Activated CD8-positive, alpha-beta memory T cell treated with anti-CD3 and anti-CD28 coated beads for 24 hours (primary cell): ENCODE results near the gene TRIM14.
A peak's percentile ranks its signal among the peaks of the same experiment; 100 is the strongest.
"Not testable (repeated sequence)": the region's sequence is repeated elsewhere in the genome, so short reads cannot be mapped to it uniquely, and the experiment has no call there.

ENCODE experiments used
- DNase-seq: peaks from one replicate; pipeline ENCODE4 v3.0.0-alpha.2; 2020

The TRIM14 gene

GRCh38 chr9:98080326-98080725 lies 38.7 kb downstream of the TRIM14 start:
- no peak for DNase-seq

GRCh38 chr9:98078895-98079294 lies 40.1 kb downstream of the TRIM14 start:
- DNase-seq = no peak

- DNase-seq = not testable (repeated sequence)
Measured at GRCh38 chr9:98076514-98076890, 42.5 kb downstream of the TRIM14 start.

GRCh38 chr9:98075332-98075805 lies 43.7 kb downstream of the TRIM14 start:
- no peak for DNase-seq

- DNase-seq = peak; percentile 88
Measured at GRCh38 chr9:98074115-98074990, 44.7 kb downstream of the TRIM14 start.

GRCh38 chr9:98071737-98072136 lies 47.3 kb downstream of the TRIM14 start:
- no peak for DNase-seq

- no peak for DNase-seq
Measured at GRCh38 chr9:98070704-98071103, 48.3 kb downstream of the TRIM14 start.

- DNase-seq = no peak
Measured at GRCh38 chr9:98069551-98069950, 49.5 kb downstream of the TRIM14 start.

GRCh38 chr9:98067184-98067583 lies 51.8 kb downstream of the TRIM14 start:
- no peak for DNase-seq

- no peak for DNase-seq
Measured at GRCh38 chr9:98066235-98066634, 52.8 kb downstream of the TRIM14 start.

- no peak for DNase-seq
Measured at GRCh38 chr9:98064623-98065392, 54.2 kb downstream of the TRIM14 start.

- DNase-seq = no peak
Measured at GRCh38 chr9:98062161-98062560, 56.9 kb downstream of the TRIM14 start.

GRCh38 chr9:98057138-98057799 lies 61.8 kb downstream of the TRIM14 start:
- no peak for DNase-seq

GRCh38 chr9:98056269-98057137 lies 62.5 kb downstream of the TRIM14 start, which contains the start of gene NANS:
Gene NANS (plus strand): TSS chr9:98056732. CDS start chr9:98056809, 77 bp downstream.
- peak; percentile 95 for DNase-seq

GRCh38 chr9:98054376-98054951 lies 64.6 kb downstream of the TRIM14 start:
- DNase-seq = no peak

- DNase-seq = no peak
Measured at GRCh38 chr9:98050351-98050750, 68.7 kb downstream of the TRIM14 start.

- DNase-seq = no peak
Measured at GRCh38 chr9:98049288-98050072, 69.5 kb downstream of the TRIM14 start.

- no peak for DNase-seq
Measured at GRCh38 chr9:98047002-98047401, 72.0 kb downstream of the TRIM14 start.

GRCh38 chr9:98046180-98046543 lies 72.9 kb downstream of the TRIM14 start:
- DNase-seq = no peak

GRCh38 chr9:98045234-98046179 lies 73.5 kb downstream of the TRIM14 start:
- DNase-seq = peak; percentile 65
